WTC11 (cell line): ENCODE measurements around the gene PYCR2. TPM values are rescaled to one million over a fixed set of nuclear protein-coding genes. Genes with fewer than 3 reads are reported as not detected.

ENCODE experiments used
- ATAC-seq: fragments of 200-7000 bp; cut with Tn5 transposase; 2 replicates; pipeline ENCODE4 v1.10.0; 2021; ENCODE audit warnings: mild to moderate bottlenecking, moderate library complexity
- CTCF ChIA-PET: fragments of 300-600 bp; sonication (Branson Sonifier 250); formaldehyde crosslinking; loops from one replicate; lab custom pipeline; 2021; ENCODE audit warnings: antibody characterized with exemption; lab: Charles Lee
- POLR2A ChIA-PET: fragments of 350-600 bp; sonication (Branson Sonifier 250); formaldehyde crosslinking; loops from one replicate; lab custom pipeline; 2021; ENCODE audit warnings: antibody characterized with exemption; lab: Charles Lee
- DNase-seq: peaks from one replicate; pipeline ENCODE4 v3.0.0; 2021; ENCODE audit warnings: low spot score
- H3K27ac Mint-ChIP-seq: 2 replicates; pipeline ENCODE4 v1.8.0; 2021; ENCODE audit warnings: mixed read lengths
- H3K27me3 Mint-ChIP-seq: 2 replicates; pipeline ENCODE4 v1.8.0; 2021; ENCODE audit warnings: low read depth, mild to moderate bottlenecking, moderate library complexity, mixed read lengths
- H3K36me3 Mint-ChIP-seq: 2 replicates; pipeline ENCODE4 v1.8.0; 2021; ENCODE audit warnings: mixed read lengths
- H3K4me1 Mint-ChIP-seq: 2 replicates; pipeline ENCODE4 v1.8.0; 2022; ENCODE audit warnings: mixed read lengths
- H3K4me3 Mint-ChIP-seq: 2 replicates; pipeline ENCODE4 v1.8.0; 2021; ENCODE audit warnings: mild to moderate bottlenecking, moderate library complexity, mixed read lengths
- H3K9me3 Mint-ChIP-seq: 2 replicates; pipeline ENCODE4 v1.8.0; 2021; ENCODE audit warnings: mixed read lengths
- ATF1 ChIP-seq: sonication (generic); formaldehyde crosslinking; IDR thresholded peaks from 2 replicates; pipeline ENCODE4 v1.8.1; 2023; ENCODE audit warnings: mild to moderate bottlenecking, moderate library complexity, missing genetic modification reagents
- E2F5 ChIP-seq: sonication (generic); formaldehyde crosslinking; IDR thresholded peaks from 2 replicates; pipeline ENCODE4 v1.8.1; 2022; ENCODE audit warnings: mild to moderate bottlenecking, moderate library complexity, missing genetic modification reagents
- IRF1 ChIP-seq: sonication (generic); formaldehyde crosslinking; IDR thresholded peaks from 2 replicates; pipeline ENCODE4 v1.8.0; 2023; ENCODE audit warnings: missing genetic modification reagents
- OVOL2 ChIP-seq: fragments of 250-450 bp; sonication (Bioruptor Pico); IDR thresholded peaks from 2 replicates; pipeline ENCODE4 v1.9.0; 2021; ENCODE audit warnings: mild to moderate bottlenecking, borderline replicate concordance
- ZNF121 ChIP-seq: sonication (generic); formaldehyde crosslinking; IDR thresholded peaks from 2 replicates; pipeline ENCODE4 v1.8.0; 2023; ENCODE audit warnings: missing genetic modification reagents
- ZNF512 ChIP-seq: sonication (generic); formaldehyde crosslinking; IDR thresholded peaks from 2 replicates; pipeline ENCODE4 v1.8.1; 2022; ENCODE audit warnings: missing genetic modification reagents, borderline replicate concordance
- ZNF532 ChIP-seq: fragments of 250-450 bp; sonication (Bioruptor Pico); IDR thresholded peaks from 2 replicates; pipeline ENCODE4 v1.9.0; 2021; ENCODE audit warnings: mild to moderate bottlenecking, borderline replicate concordance
- total RNA-seq: library from RNA; stranded (reverse); gene quantifications from 3 replicates; pipeline ENCODE4 v1.2.3, GENCODE V29; 2021

The PYCR2 gene
- total RNA-seq, 1 experiment from 2014 or later: 86.0 TPM

- Mint-ChIP-seq H3K4me1 (peaks cover 76% of the 10 kb centered on the region), H3K27me3 (peaks cover 81% of the 10 kb centered on the region), H3K36me3 (no peaks in the 10 kb centered on the region), H3K9me3 (no peaks in the 10 kb centered on the region), H3K4me3 (no peak overlapping the region), H3K27ac (no peak overlapping the region)
- POLR2A ChIA-PET: interaction anchor here (0.6 kb wide), 1 partner anchor 164 kb away, joined by 7 read pairs; no protein-coding TSS in a partner anchor
- ATAC-seq: no peak
- no peak for DNase-seq
- CTCF ChIA-PET: interaction anchor here (1.2 kb wide), 1 partner anchor 61 kb away, joined by 3 read pairs; the partner anchor contains the start of gene TMEM63A
- TF ChIP-seq ZNF512 (CRISPR knock-in tag) (no peak), ZNF121 (CRISPR knock-in tag) (peak; percentile 97)
Measured at GRCh38 chr1:225943582-225943981, 19.5 kb upstream of the PYCR2 start.

- H3K4me1 Mint-ChIP-seq: peaks cover 66% of the 10 kb centered on the region
- ChIA-PET POLR2A (no interaction called here), CTCF (interaction anchor here (1.0 to 4.8 kb wide), 3 partner anchors 20 to 165 kb away, joined by 3 to 18 read pairs (median 3); partner anchors contain the start of gene SRP9)
- peaks cover 71% of the 10 kb centered on the region for H3K27me3 Mint-ChIP-seq
- no peak overlapping the region for H3K27ac Mint-ChIP-seq
- H3K4me3 Mint-ChIP-seq: no peak overlapping the region
- no peaks in the 10 kb centered on the region for H3K9me3 Mint-ChIP-seq
- TF ChIP-seq ZNF532 (no peak), ATF1 (0 out of 2 replicates have a peak, but pooled peaks have one; percentile 45)
- ATAC-seq (peak; percentile 5), DNase-seq (no peak)
- no peaks in the 10 kb centered on the region for H3K36me3 Mint-ChIP-seq
Measured at GRCh38 chr1:225942574-225942973, 18.5 kb upstream of the PYCR2 start.

GRCh38 chr1:225941942-225942222 lies 17.8 kb upstream of the PYCR2 start:
- no peaks in the 10 kb centered on the region for H3K9me3 Mint-ChIP-seq
- peaks cover 65% of the 10 kb centered on the region for H3K4me1 Mint-ChIP-seq
- ChIA-PET CTCF (interaction anchor here (1.5 to 4.8 kb wide), 2 partner anchors 21 to 164 kb away, joined by 3 to 18 read pairs; partner anchors contain the start of gene SRP9), POLR2A (interaction anchor here (1.5 kb wide), 1 partner anchor 17 kb away, joined by 3 read pairs; no protein-coding TSS in a partner anchor)
- H3K36me3 Mint-ChIP-seq: no peaks in the 10 kb centered on the region
- no peak overlapping the region for H3K4me3 Mint-ChIP-seq
- H3K27me3 Mint-ChIP-seq: peaks cover 64% of the 10 kb centered on the region
- H3K27ac Mint-ChIP-seq: no peak overlapping the region
- TF ChIP-seq ZNF512 (CRISPR knock-in tag): no peak
- no peak for TF ChIP-seq IRF1 (CRISPR knock-in tag)
- no peak for TF ChIP-seq E2F5 (CRISPR knock-in tag)
- no peak for TF ChIP-seq OVOL2 (CRISPR knock-in tag)
- DNase-seq (no peak), ATAC-seq (no peak)
